Raji (cell line): Measurements from ENCODE around the gene TRIP6.

Source experiments
- POLR2A ChIP-seq: IDR thresholded peaks from 2 replicates; pipeline ENCODE4 v1.6.1; 2011; ENCODE audit warnings: low read depth, low read length, control low read depth; ENCODE audit not compliant: insufficient read depth

Gene TRIP6

DNA sequence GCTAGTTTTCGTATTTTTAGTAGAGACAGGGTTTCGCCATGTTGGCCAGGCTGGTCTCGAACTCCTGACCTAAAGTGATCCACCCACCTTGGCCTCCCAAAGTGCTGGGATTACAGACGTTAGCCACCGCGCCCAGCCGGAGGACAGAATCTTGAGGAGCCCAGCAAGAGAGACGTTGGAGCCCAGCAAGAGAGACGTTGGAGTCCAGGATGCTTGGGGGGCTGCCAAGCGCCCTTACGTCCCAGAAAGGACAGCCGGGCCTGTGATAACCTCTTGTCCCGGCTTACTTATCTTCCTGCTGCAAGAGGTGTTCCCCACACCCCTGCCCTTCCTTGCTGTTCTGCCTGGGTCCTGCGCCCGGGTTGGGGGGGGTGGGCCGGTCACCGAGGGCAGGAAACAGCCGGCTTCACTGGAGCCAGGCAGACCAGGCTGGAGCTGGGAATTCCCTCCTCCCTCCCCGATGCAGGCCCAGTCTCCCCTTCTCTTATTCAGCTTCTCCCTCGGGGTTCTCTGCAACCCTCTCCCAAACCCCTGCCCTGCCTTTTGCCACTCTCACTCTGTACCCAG, 38.0 kb upstream of the TRIP6 start:
- TF ChIP-seq POLR2A, result no peak

- no peak for TF ChIP-seq POLR2A
These were observed 36.8 kb upstream of the TRIP6 start for GRCh38 chr7:100830396-100830795.

DNA sequence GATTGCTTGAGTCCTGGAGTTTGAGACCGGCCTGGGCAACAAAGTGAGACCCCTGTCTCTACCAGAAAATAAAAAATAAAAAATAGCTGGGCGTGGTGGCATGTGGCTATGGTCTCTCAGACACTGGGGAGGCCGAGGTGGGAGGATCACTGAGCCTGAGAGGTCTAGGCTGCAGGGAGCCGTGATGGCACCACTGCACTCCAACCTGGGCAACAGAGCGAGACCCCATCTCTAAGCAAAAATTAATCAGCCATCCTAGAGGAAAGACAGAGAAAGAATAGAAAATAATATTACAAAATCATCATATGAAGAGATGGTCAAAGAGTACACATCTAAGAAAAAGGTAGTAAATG, 34.9 kb upstream of the TRIP6 start:
- no peak for TF ChIP-seq POLR2A

- TF ChIP-seq POLR2A, result no peak
These were observed 31.0 kb upstream of the TRIP6 start for GRCh38 chr7:100835903-100836811.

GRCh38 chr7:100836812-100837098, 30.4 kb upstream of the TRIP6 start:
- no peak for TF ChIP-seq POLR2A

GRCh38 chr7:100837099-100837836, 29.9 kb upstream of the TRIP6 start:
- TF ChIP-seq POLR2A, result no peak

DNA sequence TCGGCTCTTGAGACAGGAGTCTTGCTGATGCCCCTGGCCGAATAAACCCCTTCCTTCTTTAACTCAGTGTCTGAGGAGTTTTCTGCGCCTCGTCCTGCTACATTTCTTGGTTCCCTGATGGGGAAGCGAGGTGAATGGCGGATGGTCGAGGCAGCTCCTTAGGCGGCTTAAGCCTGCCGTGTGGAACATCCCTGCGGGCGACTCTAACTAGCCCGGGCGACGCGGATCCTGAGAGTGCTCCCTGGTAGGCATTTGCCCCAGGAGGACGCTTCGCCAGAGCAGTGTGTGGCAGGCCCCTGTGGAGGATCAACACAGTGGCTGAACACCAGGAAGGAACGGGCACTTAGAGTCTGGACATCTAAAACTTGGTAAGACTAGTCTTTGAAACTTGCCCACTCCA, 27.8 kb upstream of the TRIP6 start:
- no peak for TF ChIP-seq POLR2A

DNA sequence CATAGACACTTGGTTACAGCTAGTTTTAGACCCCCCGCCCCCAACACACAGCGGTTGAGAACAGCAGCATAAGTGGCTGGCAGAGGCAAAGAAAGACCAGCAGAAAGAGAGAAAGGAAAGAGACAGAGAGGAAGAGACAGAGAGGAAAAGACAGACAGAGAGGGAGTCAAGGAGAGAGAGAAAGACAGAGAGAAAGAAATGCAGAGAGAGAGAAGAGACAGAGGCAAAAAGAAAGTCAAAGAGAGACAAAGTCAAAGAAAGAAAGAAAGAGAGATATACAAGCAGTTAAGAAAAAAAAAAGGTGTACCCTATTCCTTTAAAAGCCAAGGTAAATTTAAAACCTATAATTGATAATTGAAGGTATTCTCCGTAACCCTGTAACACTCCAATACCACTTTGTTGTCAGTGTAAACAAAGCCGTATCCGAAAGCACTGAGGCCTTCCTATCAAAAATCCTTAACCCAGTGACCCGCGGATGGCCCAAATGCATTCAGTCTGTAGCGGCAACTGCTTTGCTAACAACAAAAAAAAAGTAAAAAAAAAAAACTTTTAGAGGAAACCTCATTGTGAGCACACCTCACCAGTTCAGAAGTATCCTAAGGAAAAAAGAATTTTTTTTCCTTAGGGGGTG, 26.6 kb upstream of the TRIP6 start:
- TF ChIP-seq POLR2A, result no peak

DNA sequence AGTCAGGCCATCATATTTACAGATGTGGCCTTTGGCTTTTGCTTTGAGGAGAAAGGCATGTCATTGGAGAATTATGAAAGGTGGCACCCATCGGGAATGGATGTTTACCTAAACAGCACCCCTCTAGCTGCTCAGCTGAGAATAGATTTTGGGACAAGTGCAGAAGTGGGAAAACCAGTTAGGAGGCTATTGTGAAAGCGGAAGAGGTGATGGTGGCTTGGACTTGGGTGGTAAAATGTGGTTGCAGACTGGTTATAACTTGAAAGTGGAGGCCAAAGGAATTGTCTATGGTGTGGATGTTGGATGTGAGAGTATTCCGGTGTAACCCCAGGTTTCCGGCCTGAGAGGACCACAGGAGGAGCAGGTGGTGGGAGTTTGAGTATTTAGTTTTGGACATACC, 19.8 kb upstream of the TRIP6 start:
- TF ChIP-seq POLR2A, result no peak

DNA sequence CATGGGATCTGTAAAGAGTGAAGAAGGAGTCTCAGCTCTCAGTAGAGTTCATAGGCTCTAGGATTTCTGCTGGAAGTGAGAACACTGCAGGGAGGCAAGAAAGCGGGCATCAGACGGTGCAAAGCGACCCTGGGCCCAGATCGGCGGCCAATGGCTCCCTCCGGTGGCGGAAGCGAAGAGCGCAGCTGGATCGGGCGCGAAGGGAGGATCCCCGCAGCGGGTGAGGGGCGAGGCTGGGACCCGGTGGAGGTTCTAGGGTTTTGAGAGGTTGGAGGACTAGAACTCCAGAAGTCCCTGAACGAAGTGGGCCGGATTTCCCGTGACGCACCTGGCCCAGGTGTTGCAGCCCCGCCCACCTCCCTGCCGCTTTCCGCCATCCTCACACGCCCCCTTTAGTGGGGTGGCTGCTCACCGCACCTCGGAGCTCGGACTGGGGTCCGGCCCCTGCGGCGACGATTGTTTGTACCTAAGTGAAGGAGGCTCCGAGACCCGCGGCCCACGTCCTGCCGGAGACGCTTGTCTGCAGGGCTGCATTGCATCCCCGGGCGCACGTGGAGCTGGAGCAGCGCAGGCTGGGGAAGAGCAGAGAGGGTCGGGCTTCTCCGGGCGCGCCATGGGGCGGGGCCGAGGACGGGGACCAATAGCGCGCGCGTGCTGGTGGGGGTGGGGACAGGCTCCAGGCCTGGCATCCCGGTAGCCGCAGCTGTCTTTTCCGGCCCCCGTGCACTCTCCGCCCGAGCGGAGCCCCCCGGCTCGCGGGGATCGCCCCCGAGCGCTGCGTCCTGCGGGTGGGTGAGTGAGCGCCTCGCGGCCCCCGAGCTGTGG, 14.9 kb upstream of the TRIP6 start, which contains the start of gene SLC12A9:
Gene SLC12A9, plus strand, starts transcription at position 666 of the 825 bp plus-strand sequence. CDS start 1,485 bp downstream, outside the sequence.
- TF ChIP-seq POLR2A, result peak; percentile 66

DNA sequence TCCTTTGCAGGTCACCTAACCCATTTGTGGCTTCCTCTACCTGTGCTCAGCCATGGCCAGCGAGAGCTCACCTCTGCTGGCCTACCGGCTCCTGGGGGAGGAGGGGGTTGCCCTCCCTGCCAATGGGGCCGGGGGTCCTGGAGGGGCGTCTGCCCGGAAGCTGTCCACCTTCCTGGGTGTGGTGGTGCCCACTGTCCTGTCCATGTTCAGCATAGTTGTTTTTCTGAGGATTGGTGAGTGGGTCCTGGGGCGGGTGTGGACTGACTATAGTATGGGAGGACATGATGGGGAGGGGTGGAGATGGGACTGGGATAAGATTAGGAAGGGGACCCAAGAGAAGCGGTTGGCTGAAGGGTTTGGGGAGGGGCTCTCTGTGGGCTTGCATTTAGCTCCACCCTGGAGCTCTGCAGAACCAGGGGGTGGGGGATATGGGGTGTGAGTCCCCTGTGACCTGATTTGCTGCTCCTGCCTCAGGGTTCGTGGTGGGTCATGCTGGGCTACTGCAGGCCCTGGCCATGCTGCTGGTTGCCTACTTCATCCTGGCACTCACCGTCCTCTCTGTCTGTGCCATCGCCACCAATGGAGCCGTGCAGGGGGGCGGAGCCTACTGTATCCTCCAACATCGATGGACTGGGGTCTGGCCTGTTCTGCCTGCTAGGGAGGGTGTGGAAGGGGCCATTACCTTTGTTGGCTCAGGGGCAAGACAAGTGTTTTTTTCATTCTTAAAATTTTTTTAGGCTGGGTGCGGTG, 12.9 kb upstream of the TRIP6 start:
- no peak for TF ChIP-seq POLR2A

- no peak for TF ChIP-seq POLR2A
These were observed 11.7 kb upstream of the TRIP6 start for GRCh38 chr7:100855515-100855914.

- TF ChIP-seq POLR2A, result no peak
These were observed 10.3 kb upstream of the TRIP6 start for GRCh38 chr7:100856871-100857282.

DNA sequence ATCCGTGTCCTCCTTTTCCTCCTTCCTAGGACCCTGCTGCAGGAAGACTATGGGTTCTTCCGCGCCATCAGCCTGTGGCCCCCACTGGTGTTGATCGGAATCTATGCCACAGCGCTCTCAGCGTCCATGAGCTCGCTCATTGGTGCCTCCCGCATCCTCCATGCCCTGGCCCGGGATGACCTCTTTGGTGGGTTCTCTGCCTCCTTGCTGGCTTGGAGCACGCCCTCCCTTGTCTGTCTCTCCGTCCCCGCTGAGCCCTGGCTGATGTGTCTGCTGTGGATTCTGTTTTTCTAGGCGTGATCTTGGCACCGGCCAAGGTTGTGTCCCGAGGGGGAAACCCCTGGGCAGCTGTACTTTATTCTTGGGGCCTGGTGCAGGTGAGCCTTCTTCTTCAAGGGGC, 7.3 kb upstream of the TRIP6 start:
- TF ChIP-seq POLR2A, result no peak
